TTC549 (cell line): ENCODE data around the gene CAMK1D.

ENCODE experiments used
- FAIRE-seq: peaks from 2 replicates; lab custom pipeline; 2012; peaks lifted over from hg19 to GRCh38; lab: Jason Lieb, UNC

The CAMK1D gene

GRCh38 chr10:12375076-12375504 is 25.7 kb downstream of the CAMK1D start:
- no peak for FAIRE-seq

- FAIRE-seq = no peak
Measured at GRCh38 chr10:12376211-12376610, 26.9 kb downstream of the CAMK1D start.

- FAIRE-seq = no peak
Measured at GRCh38 chr10:12377658-12378290, 28.4 kb downstream of the CAMK1D start.

GRCh38 chr10:12380999-12381398 is 31.7 kb downstream of the CAMK1D start:
- no peak for FAIRE-seq

- no peak for FAIRE-seq
Measured at GRCh38 chr10:12381536-12382156, 32.3 kb downstream of the CAMK1D start.

GRCh38 chr10:12382157-12382548 is 32.8 kb downstream of the CAMK1D start:
- no peak for FAIRE-seq

- FAIRE-seq = no peak
Measured at GRCh38 chr10:12382956-12383531, 33.7 kb downstream of the CAMK1D start.

- no peak for FAIRE-seq
Measured at GRCh38 chr10:12384906-12385305, 35.6 kb downstream of the CAMK1D start.

- no peak for FAIRE-seq
Measured at GRCh38 chr10:12387561-12388210, 38.3 kb downstream of the CAMK1D start.

- FAIRE-seq = no peak
Measured at GRCh38 chr10:12388671-12389070, 39.3 kb downstream of the CAMK1D start.

- FAIRE-seq = no peak
Measured at GRCh38 chr10:12389154-12389734, 39.9 kb downstream of the CAMK1D start.

GRCh38 chr10:12390733-12391132 is 41.4 kb downstream of the CAMK1D start:
- FAIRE-seq = no peak

GRCh38 chr10:12391206-12391605 is 41.9 kb downstream of the CAMK1D start:
- FAIRE-seq = no peak

- FAIRE-seq = no peak
Measured at GRCh38 chr10:12393831-12394230, 44.5 kb downstream of the CAMK1D start.

- FAIRE-seq = no peak
Measured at GRCh38 chr10:12394241-12395033, 45.1 kb downstream of the CAMK1D start.

- FAIRE-seq = no peak
Measured at GRCh38 chr10:12396093-12396492, 46.7 kb downstream of the CAMK1D start.

- no peak for FAIRE-seq
Measured at GRCh38 chr10:12396567-12396966, 47.2 kb downstream of the CAMK1D start.

GRCh38 chr10:12397147-12397896 is 48.0 kb downstream of the CAMK1D start:
- FAIRE-seq = no peak

GRCh38 chr10:12397941-12398340 is 48.6 kb downstream of the CAMK1D start:
- no peak for FAIRE-seq

GRCh38 chr10:12400266-12400931 is 51.1 kb downstream of the CAMK1D start:
- no peak for FAIRE-seq

- FAIRE-seq = no peak
Measured at GRCh38 chr10:12401466-12401865, 52.1 kb downstream of the CAMK1D start.
